H1 (cell line): ENCODE measurements around the gene ATF7. TPM values are rescaled to one million over a fixed set of nuclear protein-coding genes. Genes with fewer than 3 reads are reported as not detected.

ENCODE experiments used
- CTCF ChIA-PET: fragments of 300-600 bp; sonication (Branson Sonifier 250); formaldehyde crosslinking; loops from one replicate; lab custom pipeline; 2021; ENCODE audit not compliant: partially characterized antibody; lab: Charles Lee
- POLR2A ChIA-PET: fragments of 300-600 bp; sonication (Branson Sonifier 250); formaldehyde crosslinking; loops from one replicate; lab custom pipeline; 2021; ENCODE audit warnings: inconsistent platforms; ENCODE audit not compliant: partially characterized antibody; lab: Charles Lee
- DNase-seq, 2 experiments: peaks; one replicate each; pipeline versions ENCODE4 v3.0.0 to v3.0.0-alpha.2; 2010 to 2022; ENCODE audit warnings: low spot score in 2 of 2, low read depth in 1 of 2, mixed read lengths in 1 of 2
- FAIRE-seq: peaks from 2 replicates; lab custom pipeline; 2011; peaks lifted over from hg19 to GRCh38; lab: Jason Lieb, UNC
- H2AFZ ChIP-seq: 2 replicates; pipeline ENCODE4 v1.8.1; 2012; ENCODE audit warnings: low read length, inconsistent platforms
- H2AK5ac ChIP-seq: 2 replicates; pipeline ENCODE4 v1.6.1; 2013; ENCODE audit warnings: low read depth, low read length
- H2BK120ac ChIP-seq: replicated peaks from 2 replicates; pipeline ENCODE3; 2013; ENCODE audit warnings: low read depth, low read length, inconsistent platforms
- H2BK12ac ChIP-seq: 2 replicates; pipeline ENCODE4 v1.6.1; 2013; ENCODE audit warnings: low read depth, low read length
- H2BK15ac ChIP-seq: 2 replicates; pipeline ENCODE4 v1.6.1; 2013; ENCODE audit warnings: low read length
- H2BK20ac ChIP-seq: 2 replicates; pipeline ENCODE4 v1.6.1; 2013; ENCODE audit warnings: low read length
- H2BK5ac ChIP-seq: 2 replicates; pipeline ENCODE4 v1.6.1; 2013; ENCODE audit warnings: low read depth, low read length
- H3K14ac ChIP-seq: 2 replicates; pipeline ENCODE4 v1.6.1; 2013; ENCODE audit warnings: inconsistent platforms; ENCODE audit not compliant: insufficient read length
- H3K18ac ChIP-seq: 2 replicates; pipeline ENCODE4 v1.6.1; 2013; ENCODE audit warnings: low read length; ENCODE audit errors: extremely low read depth
- H3K23ac ChIP-seq: 2 replicates; pipeline ENCODE4 v1.6.1; 2013; ENCODE audit warnings: inconsistent platforms; ENCODE audit not compliant: insufficient read length
- H3K23me2 ChIP-seq: 2 replicates; pipeline ENCODE4 v1.6.1; 2013; ENCODE audit warnings: low read depth, low read length
- H3K27ac ChIP-seq: 2 replicates; pipeline ENCODE4 v1.6.1; 2011; ENCODE audit warnings: low read depth, low read length, inconsistent platforms
- H3K27me3 ChIP-seq, 4 experiments: replicated peaks in 1 of 4; 1 replicate in 1 of 4; 2 replicates in 3 of 4; pipeline versions ENCODE4 v1.6.1 to v1.8.1; 2011 to 2013; ENCODE audit warnings: low read length in 3 of 4, mild to moderate bottlenecking in 3 of 4, inconsistent platforms in 2 of 4, mixed read lengths in 2 of 4, moderate library complexity in 1 of 4; ENCODE audit not compliant: control insufficient read depth in 3 of 4, insufficient read depth in 3 of 4; ENCODE audit errors: extremely low read depth in 1 of 4
- H3K36me3 ChIP-seq, 4 experiments: 2 replicates each; pipeline versions ENCODE4 v1.6.1 to v1.8.1; 2011 to 2013; ENCODE audit warnings: mild to moderate bottlenecking in 4 of 4, low read length in 3 of 4, moderate library complexity in 2 of 4, control low read depth in 1 of 4, inconsistent platforms in 1 of 4; ENCODE audit not compliant: insufficient read depth in 4 of 4, control insufficient read depth in 2 of 4
- H3K4ac ChIP-seq: replicated peaks from 2 replicates; pipeline ENCODE3; 2013; ENCODE audit warnings: low read length, low read depth, mixed read lengths, inconsistent platforms; ENCODE audit not compliant: insufficient read length
- H3K4me1 ChIP-seq, 4 experiments: replicated peaks in 1 of 4; 1 replicate in 1 of 4; 2 replicates in 3 of 4; pipeline versions ENCODE4 v1.6.1 to v1.8.1; 2011 to 2013; ENCODE audit warnings: low read length in 3 of 4, inconsistent platforms in 2 of 4, mixed read lengths in 1 of 4; ENCODE audit not compliant: insufficient read depth in 4 of 4, control insufficient read depth in 3 of 4
- H3K4me2 ChIP-seq, 2 experiments: 2 replicates each; pipeline versions ENCODE4 v1.6.1 to v1.8.1; 2011 to 2013; ENCODE audit warnings: low read depth in 2 of 2, low read length in 2 of 2, control low read depth in 1 of 2, inconsistent platforms in 1 of 2, mild to moderate bottlenecking in 1 of 2; ENCODE audit not compliant: insufficient read depth in 1 of 2
- H3K4me3 ChIP-seq, 4 experiments: fragments of 200-600, 300-600 bp in 1 of 4; sonication (generic), shearing (Covaris generic), sonication (Bioruptor Twin) in 1 of 4; 2 replicates each; pipeline versions ENCODE4 v1.5.1 to v1.8.1; 2011 to 2016; ENCODE audit warnings: low read length in 4 of 4, low read depth in 3 of 4, control low read depth in 2 of 4, inconsistent platforms in 2 of 4, mild to moderate bottlenecking in 2 of 4, mixed read lengths in 1 of 4, moderate library complexity in 1 of 4; ENCODE audit not compliant: insufficient read depth in 2 of 4; ENCODE audit errors: extremely low read depth in 1 of 4
- H3K56ac ChIP-seq: replicated peaks from 2 replicates; pipeline ENCODE3; 2013; ENCODE audit warnings: low read depth, mild to moderate bottlenecking, mixed read lengths, low read length, inconsistent platforms; ENCODE audit not compliant: insufficient read length
- H3K79me1 ChIP-seq: 2 replicates; pipeline ENCODE4 v1.6.1; 2013; ENCODE audit warnings: low read depth, low read length, control low read depth
- H3K79me2 ChIP-seq, 2 experiments: 2 replicates each; pipeline versions ENCODE4 v1.6.1 to v1.8.1; 2012 to 2013; ENCODE audit warnings: low read length in 2 of 2, mild to moderate bottlenecking in 2 of 2, inconsistent platforms in 1 of 2; ENCODE audit not compliant: insufficient read depth in 2 of 2, control insufficient read depth in 1 of 2
- H3K9ac ChIP-seq, 4 experiments: replicated peaks in 1 of 4; 1 replicate in 1 of 4; 2 replicates in 3 of 4; pipeline versions ENCODE4 v1.6.1 to v1.8.1; 2011 to 2013; ENCODE audit warnings: low read depth in 3 of 4, low read length in 3 of 4, control low read depth in 2 of 4, mild to moderate bottlenecking in 2 of 4, moderate library complexity in 2 of 4, inconsistent platforms in 1 of 4; ENCODE audit errors: extremely low read depth in 1 of 4
- H3K9me3 ChIP-seq, 2 experiments: 2 replicates each; pipeline versions ENCODE4 v1.6.1 to v1.8.1; 2012 to 2013; ENCODE audit warnings: mild to moderate bottlenecking in 2 of 2, moderate library complexity in 2 of 2, control low read depth in 1 of 2, inconsistent platforms in 1 of 2, low read depth in 1 of 2, low read length in 1 of 2, mixed read lengths in 1 of 2; ENCODE audit not compliant: insufficient read depth in 2 of 2
- H4K20me1 ChIP-seq, 2 experiments: replicated peaks in 1 of 2; 2 replicates each; pipeline versions ENCODE3 to v1.8.1; 2011 to 2013; ENCODE audit warnings: inconsistent platforms in 2 of 2, low read length in 2 of 2, mild to moderate bottlenecking in 1 of 2; ENCODE audit not compliant: insufficient read depth in 2 of 2, control insufficient read depth in 1 of 2
- H4K5ac ChIP-seq: 2 replicates; pipeline ENCODE4 v1.6.1; 2013; ENCODE audit warnings: low read length, low read depth, mixed read lengths, inconsistent platforms; ENCODE audit not compliant: insufficient read length
- H4K8ac ChIP-seq: 2 replicates; pipeline ENCODE4 v1.8.0; 2013; ENCODE audit warnings: mild to moderate bottlenecking, moderate library complexity, low read length, inconsistent platforms; ENCODE audit not compliant: insufficient read depth; ENCODE audit errors: extremely low read depth
- H4K91ac ChIP-seq: replicated peaks from 2 replicates; pipeline ENCODE3; 2013; ENCODE audit warnings: low read length, mixed read lengths, inconsistent platforms; ENCODE audit not compliant: insufficient read length
- CTCF ChIP-seq, 3 experiments: IDR thresholded peaks; 1 replicate in 2 of 3; 2 replicates in 1 of 3; pipeline versions ENCODE4 v1.5.1 to v1.6.1; 2011; ENCODE audit warnings: low read length in 3 of 3, mild to moderate bottlenecking in 3 of 3, inconsistent platforms in 2 of 3, low read depth in 1 of 3, moderate library complexity in 1 of 3; ENCODE audit not compliant: insufficient read depth in 1 of 3; ENCODE audit errors: control extremely low read depth in 1 of 3
- EGR1 ChIP-seq: IDR thresholded peaks from 2 replicates; pipeline ENCODE4 v1.6.1; 2011; ENCODE audit warnings: low read depth, low read length, borderline replicate concordance
- JUND ChIP-seq: IDR thresholded peaks from 2 replicates; pipeline ENCODE4 v1.6.1; 2011; ENCODE audit warnings: mild to moderate bottlenecking, improper control_type of control experiment, low read length
- MAX ChIP-seq: IDR thresholded peaks from 2 replicates; pipeline ENCODE4 v1.6.1; 2012; ENCODE audit warnings: inconsistent platforms
- POLR2A ChIP-seq, 2 experiments: IDR thresholded peaks; 1 replicate in 1 of 2; 2 replicates in 1 of 2; pipeline ENCODE4 v1.6.1; 2011; ENCODE audit warnings: low read depth in 2 of 2, low read length in 2 of 2, mild to moderate bottlenecking in 2 of 2; ENCODE audit errors: control extremely low read depth in 1 of 2
- POLR2AphosphoS5 ChIP-seq: IDR thresholded peaks from 2 replicates; pipeline ENCODE4 v1.6.1; 2011; ENCODE audit warnings: low read depth, low read length
- RAD21 ChIP-seq, 2 experiments: IDR thresholded peaks in 1 of 2; conservative IDR thresholded peaks in 1 of 2; 2 replicates each; pipeline ENCODE4 v1.6.1; 2011; ENCODE audit warnings: low read depth in 2 of 2, low read length in 2 of 2, improper control_type of control experiment in 1 of 2, inconsistent platforms in 1 of 2, mild to moderate bottlenecking in 1 of 2, moderate library complexity in 1 of 2
- SIN3A ChIP-seq, 2 experiments: IDR thresholded peaks in 1 of 2; conservative IDR thresholded peaks in 1 of 2; 2 replicates each; pipeline ENCODE4 v1.6.1; 2011 to 2012; ENCODE audit warnings: low read length in 2 of 2, improper control_type of control experiment in 1 of 2, low read depth in 1 of 2, mild to moderate bottlenecking in 1 of 2
- ZNF274 ChIP-seq: IDR thresholded peaks from 2 replicates; pipeline ENCODE4 v1.7.0; 2012; ENCODE audit warnings: low read length, borderline replicate concordance; ENCODE audit errors: extremely low read depth
- WGBS, 2 experiments: shearing (Covaris generic) in 1 of 2; methylation state at CpG; one replicate each; pipeline versions ENCODE4 v1.1.6 to v1.1.7; 2013 to 2015; ENCODE audit warnings: low lambda C conversion rate in 2 of 2, mixed read lengths in 2 of 2, inconsistent platforms in 1 of 2, low coverage in 1 of 2, missing lambda C conversion rate in 1 of 2; ENCODE audit not compliant: insufficient replicate concordance in 2 of 2, insufficient coverage in 1 of 2, insufficient read length in 1 of 2; ENCODE audit errors: extremely low coverage in 1 of 2, missing lambda C conversion rate in 1 of 2; 5-methylcytosine and 5-hydroxymethylcytosine counted together
- polyA plus RNA-seq, 7 experiments: library from polyadenylated mRNA; depleted of rRNA in 3 of 7; stranded (reverse) in 5 of 7; unstranded in 2 of 7; fragments of >200 nt in 5 of 7; fragments of 200-250 nt in 2 of 7; gene quantifications; 1 replicate in 5 of 7; 2 replicates in 1 of 7; 4 replicates in 1 of 7; pipeline versions ENCODE4 v1.2.1 to v1.2.3, GENCODE V29; 2011 to 2013; ENCODE audit warnings: missing spikeins in 2 of 7, mixed read lengths in 2 of 7
- total RNA-seq: library from RNA; stranded (reverse); fragmentation: NEBNext Ultra II Directional; extraction: Animal tissue kit (Norgen Biotek cat#: 25700); gene quantifications from 2 replicates; pipeline ENCODE4 v1.2.1, GENCODE V29; 2021

The ATF7 gene
- total and polyA plus RNA-seq, 2 of the 8 experiments (the other 6 are each of a cell fraction or from before 2014, with no cell fraction given): 10.1 to 16.6 TPM

GRCh38 chr12:53481939-53482586 is 144.1 kb downstream of the ATF7 start:
- no peak overlapping the region for H4K8ac ChIP-seq
- H3K27me3 ChIP-seq: no peaks in the 10 kb centered on the region
- H3K36me3 ChIP-seq: peaks cover 19 to 84% (median 48%) of the 10 kb centered on the region in 4 experiments
- ChIA-PET CTCF (interaction anchor here (0.6 to 9.0 kb wide), 27 partner anchors 9 to 717 kb away, joined by 3 to 105 read pairs (median 5); partner anchors contain the start of genes MAP3K12, NPFF and TARBP2), POLR2A (interaction anchor here (0.9 to 67.0 kb wide), 16 partner anchors 12 to 265 kb away, joined by 3 to 3397 read pairs (median 6); partner anchors contain the start of genes AAAS, MAP3K12, NPFF and PCBP2)
- H3K4ac ChIP-seq: no peak overlapping the region
- H2BK5ac ChIP-seq: no peak overlapping the region
- H4K5ac ChIP-seq: no peak overlapping the region
- no peak overlapping the region for H4K91ac ChIP-seq
- FAIRE-seq: no peak
- H3K4me2 ChIP-seq: no peak overlapping the region
- no peaks in the 10 kb centered on the region; the same call in 1 of the 2 replicates for H3K79me1 ChIP-seq
- peaks cover 22 to 25% of the 10 kb centered on the region in 2 experiments for H4K20me1 ChIP-seq
- H2BK12ac ChIP-seq: no peak overlapping the region
- no peak overlapping the region for H2BK120ac ChIP-seq
- no peak overlapping the region for H3K18ac ChIP-seq
- no peak overlapping the region for H3K4me3 ChIP-seq
- H3K23me2 ChIP-seq: no peaks in the 10 kb centered on the region
- H3K56ac ChIP-seq: no peak overlapping the region
- H3K27ac ChIP-seq: no peak overlapping the region
- H3K23ac ChIP-seq: no peak overlapping the region
- peaks cover 0 to 5% (median 1%) of the 10 kb centered on the region in 4 experiments; a peak in 4 of 7 replicates for H3K4me1 ChIP-seq
- no peaks in the 10 kb centered on the region for H3K9me3 ChIP-seq
- WGBS, 2 experiments: 83% methylated on average over 9 of the region's 9 CpGs; no CpG with 5 or more reads in 1 of the 2 experiments
- no peak overlapping the region for H2AK5ac ChIP-seq
- H2BK20ac ChIP-seq: no peak overlapping the region
- no peak overlapping the region for H2BK15ac ChIP-seq
- H3K79me2 ChIP-seq: no peaks in the 10 kb centered on the region
- no peak overlapping the region for H2AFZ ChIP-seq
- DNase-seq: no peak
- H3K14ac ChIP-seq: no peak overlapping the region
- no peak overlapping the region for H3K9ac ChIP-seq
- no peak for TF ChIP-seq ZNF274
- peak in 1 of 2 experiments; percentile 53; a peak in 1 of 4 replicates for TF ChIP-seq SIN3A (conservative IDR thresholded peaks at IDR 0.05 in 1 of 2, IDR thresholded peaks at IDR 0.05 in 1 of 2; ENCODE audit: low read depth in 1 of 2, low read length in 2 of 2)
- TF ChIP-seq JUND: no peak
- peak; percentile 80 for TF ChIP-seq POLR2AphosphoS5
- peak; percentile 26 to 73 (median 46) for TF ChIP-seq CTCF (IDR thresholded peaks at IDR 0.05; ENCODE audit: control extremely low read depth in 1 of 3, insufficient read depth in 1 of 3, low read depth in 1 of 3, low read length in 3 of 3)
- TF ChIP-seq MAX: peak; percentile 40
- TF ChIP-seq POLR2A (IDR thresholded peaks at IDR 0.05; ENCODE audit: control extremely low read depth in 1 of 2, low read depth in 2 of 2, low read length in 2 of 2): peak; percentile 14 to 22; a peak in 2 of 3 replicates
- no peak for TF ChIP-seq EGR1
- peak; percentile 39 to 40; a peak in 3 of 4 replicates for TF ChIP-seq RAD21 (IDR thresholded peaks at IDR 0.05 in 1 of 2, conservative IDR thresholded peaks at IDR 0.05 in 1 of 2; ENCODE audit: low read depth in 2 of 2, low read length in 2 of 2)
